C4-2B (cell line): ENCODE measurements around the gene IGFBP7.

Experiments
- ZFX ChIP-seq: fragments of 450-650 bp; IDR thresholded peaks from 2 replicates; pipeline ENCODE4 v1.6.1; 2017
- TF ChIP-seq, protein P1 (sequence below): fragments of 450-650 bp; conservative IDR thresholded peaks from 2 replicates; pipeline ENCODE4 v1.5.1; 2017; ENCODE audit warnings: mild to moderate bottlenecking

GRCh38 chr4:57136281-57136680 is 26.1 kb upstream of the IGFBP7 start:
- TF ChIP-seq, protein P1, sequence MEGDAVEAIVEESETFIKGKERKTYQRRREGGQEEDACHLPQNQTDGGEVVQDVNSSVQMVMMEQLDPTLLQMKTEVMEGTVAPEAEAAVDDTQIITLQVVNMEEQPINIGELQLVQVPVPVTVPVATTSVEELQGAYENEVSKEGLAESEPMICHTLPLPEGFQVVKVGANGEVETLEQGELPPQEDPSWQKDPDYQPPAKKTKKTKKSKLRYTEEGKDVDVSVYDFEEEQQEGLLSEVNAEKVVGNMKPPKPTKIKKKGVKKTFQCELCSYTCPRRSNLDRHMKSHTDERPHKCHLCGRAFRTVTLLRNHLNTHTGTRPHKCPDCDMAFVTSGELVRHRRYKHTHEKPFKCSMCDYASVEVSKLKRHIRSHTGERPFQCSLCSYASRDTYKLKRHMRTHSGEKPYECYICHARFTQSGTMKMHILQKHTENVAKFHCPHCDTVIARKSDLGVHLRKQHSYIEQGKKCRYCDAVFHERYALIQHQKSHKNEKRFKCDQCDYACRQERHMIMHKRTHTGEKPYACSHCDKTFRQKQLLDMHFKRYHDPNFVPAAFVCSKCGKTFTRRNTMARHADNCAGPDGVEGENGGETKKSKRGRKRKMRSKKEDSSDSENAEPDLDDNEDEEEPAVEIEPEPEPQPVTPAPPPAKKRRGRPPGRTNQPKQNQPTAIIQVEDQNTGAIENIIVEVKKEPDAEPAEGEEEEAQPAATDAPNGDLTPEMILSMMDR: no peak
- TF ChIP-seq ZFX: no peak
